ENCODE measurements around the gene CCDC167. TPM values are rescaled to one million over a fixed set of nuclear protein-coding genes. Genes with fewer than 3 reads are reported as not detected.

CCDC167 gene
- total and polyA plus RNA-seq, 10 of the 15 experiments (the other 5 are each of a cell fraction or from before 2014, with no cell fraction given) = 74.9 to 380 (median 137) TPM

- 74% methylated on average over 4 of the region's 4 CpGs for WGBS (ENCODE audit: insufficient coverage, insufficient replicate concordance, low lambda C conversion rate, missing lambda C conversion rate)
- intact Hi-C loops (cut with micrococcal nuclease; ENCODE audit: unreplicated experiment) (no loop called here), in situ Hi-C loops (cut with MboI) (no loop called here)
- Histone ChIP-seq H3K36me3 (ENCODE audit: control insufficient read depth in 2 of 2, insufficient read depth in 2 of 2, low read length in 1 of 2) (no peaks in the 10 kb centered on the region), H3K9ac (ENCODE audit: control insufficient read depth, insufficient read depth, low read length) (no peak overlapping the region), H3K9me3 (replicated peaks; ENCODE audit: control insufficient read depth, insufficient read depth, low read length) (no peaks in the 10 kb centered on the region), H2AFZ (ENCODE audit: control insufficient read depth, low read depth, low read length) (no peak overlapping the region), H4K20me1 (ENCODE audit: control insufficient read depth, insufficient read depth) (no peaks in the 10 kb centered on the region), H3K79me2 (ENCODE audit: control insufficient read depth, insufficient read depth, low read length) (no peaks in the 10 kb centered on the region), H3K27me3 (replicated peaks in 1 of 2; ENCODE audit: control insufficient read depth in 2 of 2, insufficient read depth in 2 of 2, low read length in 1 of 2) (no peaks in the 10 kb centered on the region), H3K4me2 (ENCODE audit: control insufficient read depth, insufficient read depth) (no peak overlapping the region), H3K4me1 (ENCODE audit: control insufficient read depth, insufficient read depth, low read length) (peaks cover 4% of the 10 kb centered on the region; the same call in 1 of the 2 replicates), H3K27ac (ENCODE audit: control insufficient read depth, insufficient read depth) (no peak overlapping the region), H3K4me3 (no peak overlapping the region)
- SMC1A ChIA-PET (ENCODE audit: uncharacterized antibody, unreplicated experiment) = interaction anchor here (2.9 to 13.3 kb wide), 5 partner anchors 8 to 151 kb away, joined by 8 to 346 read pairs (median 46); no protein-coding TSS in a partner anchor
- no peak for TF ChIP-seq EP300 (IDR thresholded peaks at IDR 0.05; ENCODE audit: borderline replicate concordance in 1 of 2, control insufficient read depth in 1 of 2, low read depth in 2 of 2, low read length in 2 of 2)
- no peak for TF ChIP-seq NFIC (IDR thresholded peaks at IDR 0.05; ENCODE audit: low read depth, low read length)
- no peak for TF ChIP-seq NKRF (conservative IDR thresholded peaks at IDR 0.05)
- TF ChIP-seq SIX5 (IDR thresholded peaks at IDR 0.05; ENCODE audit: low read depth, low read length, severe bottlenecking) = no peak
- TF ChIP-seq PAX5 (IDR thresholded peaks at IDR 0.05; ENCODE audit: borderline replicate concordance, low read depth, low read length) = no peak
- TF ChIP-seq POU2F2 (IDR thresholded peaks at IDR 0.05; ENCODE audit: borderline replicate concordance, low read depth, low read length) = no peak
- TF ChIP-seq NFYA (IDR thresholded peaks at IDR 0.05; ENCODE audit: borderline replicate concordance, low read depth, low read length) = no peak
- TF ChIP-seq REST (IDR thresholded peaks at IDR 0.05; ENCODE audit: low read depth, low read length) = no peak
- TF ChIP-seq HDAC6 (IDR thresholded peaks at IDR 0.05; ENCODE audit: unreplicated experiment) = no peak
- TF ChIP-seq CEBPB (IDR thresholded peaks at IDR 0.05; ENCODE audit: borderline replicate concordance in 1 of 2, low read depth in 2 of 2, low read length in 2 of 2) = no peak
- TF ChIP-seq EGR1 (IDR thresholded peaks at IDR 0.05; ENCODE audit: borderline replicate concordance in 1 of 2, low read depth in 2 of 2, low read length in 2 of 2) = no peak
- TF ChIP-seq ATF3 (IDR thresholded peaks at IDR 0.05; ENCODE audit: borderline replicate concordance, extremely low read depth, low read depth, low read length) = no peak
- TF ChIP-seq BRCA1 (IDR thresholded peaks at IDR 0.05; ENCODE audit: low read depth, low read length) = no peak
- no peak for TF ChIP-seq EZH2 (IDR thresholded peaks at IDR 0.05; ENCODE audit: borderline replicate concordance, control insufficient read depth, low read depth, low read length)
- no peak for DNase-seq (ENCODE audit: low read depth, low spot score)
- POLR2A ChIA-PET = interaction anchor here (0.6 to 3.6 kb wide), 4 partner anchors 8 to 383 kb away, joined by 6 to 46 read pairs (median 20); no protein-coding TSS in a partner anchor
- ATAC-seq = no peak
- CTCF ChIA-PET = interaction anchor here (5.3 to 12.7 kb wide), 2 partner anchors 9 to 23 kb away, joined by 81 to 590 read pairs; no protein-coding TSS in a partner anchor
- BruUV-seq (replicated peaks) = no TSS peak
- RAD21 ChIA-PET (ENCODE audit: unreplicated experiment) = interaction anchor here (3.8 to 6.2 kb wide), 2 partner anchors 17 to 25 kb away, joined by 76 to 266 read pairs; no protein-coding TSS in a partner anchor
- FAIRE-seq = no peak
These were observed 40.7 kb upstream of the CCDC167 start for GRCh38 chr6:37540390-37540789.
